Neural progenitor cell (in vitro differentiated cells): ENCODE data around the gene LRRC46. TPM values are rescaled to one million over a fixed set of nuclear protein-coding genes. Genes with fewer than 3 reads are reported as not detected.

Source experiments
- DNase-seq: peaks from one replicate; pipeline ENCODE4 v3.0.0-alpha.2; 2016; ENCODE audit warnings: low spot score
- H2AFZ ChIP-seq: fragments of 200-600 bp; sonication (generic); replicated peaks from 2 replicates; pipeline ENCODE4 v1.6.1; 2016; ENCODE audit warnings: antibody characterized with exemption
- H3F3A ChIP-seq: fragments of 200-600 bp; sonication (generic); 2 replicates; pipeline ENCODE4 v1.6.1; 2016; ENCODE audit warnings: antibody characterized with exemption, low read depth
- H3K27ac ChIP-seq: fragments of 200-600 bp; sonication (generic); 2 replicates; pipeline ENCODE4 v1.5.1; 2016; ENCODE audit warnings: mild to moderate bottlenecking
- H3K27me3 ChIP-seq: fragments of 200-600 bp; sonication (generic); 2 replicates; pipeline ENCODE4 v1.6.1; 2016; ENCODE audit warnings: mild to moderate bottlenecking, moderate library complexity
- H3K36me3 ChIP-seq: fragments of 200-600 bp; sonication (generic); 2 replicates; pipeline ENCODE4 v1.5.1; 2016
- H3K4me1 ChIP-seq: fragments of 200-600 bp; sonication (generic); 2 replicates; pipeline ENCODE4 v1.6.1; 2016; ENCODE audit warnings: mixed run types
- H3K4me2 ChIP-seq: fragments of 200-600 bp; sonication (generic); 2 replicates; pipeline ENCODE4 v1.6.1; 2016
- H3K4me3 ChIP-seq: fragments of 200-600 bp; sonication (generic); 2 replicates; pipeline ENCODE4 v1.5.1; 2016
- H3K79me2 ChIP-seq: fragments of 200-600 bp; sonication (generic); 2 replicates; pipeline ENCODE4 v1.6.1; 2016; ENCODE audit warnings: low read depth
- H3K9ac ChIP-seq: fragments of 200-600 bp; sonication (generic); 2 replicates; pipeline ENCODE4 v1.6.1; 2016
- H3K9me3 ChIP-seq: fragments of 200-600 bp; sonication (generic); 2 replicates; pipeline ENCODE4 v1.5.1; 2016; ENCODE audit warnings: low read depth
- H4K20me1 ChIP-seq: fragments of 200-600 bp; sonication (generic); 2 replicates; pipeline ENCODE4 v1.6.1; 2016; ENCODE audit warnings: low read depth
- H3K27ac Mint-ChIP-seq: 3 replicates; pipeline ENCODE4 v1.8.0; 2021; ENCODE audit warnings: mixed read lengths
- H3K27me3 Mint-ChIP-seq: 2 replicates; pipeline ENCODE4 v1.8.0; 2022; ENCODE audit warnings: low read depth, mild to moderate bottlenecking, inconsistent platforms, moderate library complexity, mixed read lengths; ENCODE audit not compliant: insufficient read depth
- H3K36me3 Mint-ChIP-seq: 3 replicates; pipeline ENCODE4 v1.8.0; 2021; ENCODE audit warnings: mixed read lengths
- H3K4me1 Mint-ChIP-seq: 3 replicates; pipeline ENCODE4 v1.8.0; 2021; ENCODE audit warnings: mixed read lengths
- H3K4me3 Mint-ChIP-seq: 3 replicates; pipeline ENCODE4 v1.8.0; 2021; ENCODE audit warnings: mild to moderate bottlenecking, moderate library complexity, mixed read lengths
- H3K9me3 Mint-ChIP-seq: 3 replicates; pipeline ENCODE4 v1.8.0; 2020; ENCODE audit warnings: mixed read lengths
- EZH2 ChIP-seq: fragments of 200-600 bp; sonication (generic); IDR thresholded peaks from 2 replicates; pipeline ENCODE4 v1.6.1; 2017; ENCODE audit warnings: antibody characterized with exemption, mild to moderate bottlenecking, moderate library complexity
- EZH2phosphoT487 ChIP-seq: fragments of 200-600 bp; sonication (generic); IDR thresholded peaks from 2 replicates; pipeline ENCODE4 v1.6.1; 2017; ENCODE audit warnings: antibody characterized with exemption
- total RNA-seq: library from RNA; depleted of rRNA; stranded (reverse); fragments of >200 nt; gene quantifications from 2 replicates; pipeline ENCODE4 v1.2.3, GENCODE V29; 2015; ENCODE audit warnings: low replicate concordance
- TF ChIP-seq, protein P1 (sequence below): fragments of 200-600 bp; sonication (generic); IDR thresholded peaks from 2 replicates; pipeline ENCODE4 v1.5.1; 2017; ENCODE audit warnings: antibody characterized with exemption, mild to moderate bottlenecking

The LRRC46 gene
- total RNA-seq, 1 donor from 2014 or later: 0.06 TPM

DNA sequence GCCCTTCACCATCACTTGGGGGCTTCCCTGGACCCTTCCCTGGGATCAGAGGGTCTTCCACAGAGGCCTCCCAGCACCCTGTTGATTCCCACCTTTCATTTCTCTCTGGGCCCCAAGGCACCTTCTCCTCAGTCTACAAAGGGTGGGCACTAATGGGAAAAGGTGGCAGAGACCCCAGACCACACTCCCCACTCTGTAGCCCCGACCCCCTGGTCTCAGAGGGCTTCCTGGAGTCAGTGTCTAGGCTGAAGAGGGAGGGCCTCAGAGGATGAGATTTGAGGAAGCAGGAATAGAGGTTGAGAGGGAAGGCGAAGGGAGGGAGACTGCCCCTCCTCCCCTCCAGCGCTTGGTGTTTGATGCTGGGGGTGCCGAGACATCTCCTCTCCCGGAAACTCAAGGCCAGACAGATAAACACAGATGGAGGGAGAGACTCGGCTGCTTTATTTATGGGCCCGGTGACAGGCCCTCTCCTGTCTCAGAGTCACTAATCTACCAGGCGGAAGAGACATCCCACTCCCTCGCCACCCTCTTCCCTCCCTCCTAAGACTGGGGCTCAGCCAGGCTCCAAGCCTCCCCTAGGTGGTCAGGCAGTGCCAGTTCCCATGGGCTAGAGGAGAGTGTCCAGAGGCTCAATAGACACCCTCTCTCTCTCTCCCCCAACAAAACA is 46.0 kb downstream of the LRRC46 start:
- no peak overlapping the region for H3K9ac ChIP-seq
- H3K4me2 ChIP-seq: no peak overlapping the region
- no peak overlapping the region for H3K4me3 ChIP-seq
- H3F3A ChIP-seq: peaks cover 6% of the 10 kb centered on the region
- no peaks in the 10 kb centered on the region for H3K79me2 ChIP-seq
- no peak overlapping the region for H3K27ac ChIP-seq
- no peak for DNase-seq
- H3K27me3 ChIP-seq: peaks cover 19% of the 10 kb centered on the region
- H3K36me3 ChIP-seq: no peaks in the 10 kb centered on the region
- H3K9me3 ChIP-seq: no peaks in the 10 kb centered on the region
- Mint-ChIP-seq H3K9me3 (no peaks in the 10 kb centered on the region), H3K36me3 (no peaks in the 10 kb centered on the region), H3K4me3 (no peak overlapping the region), H3K27me3 (peaks cover 32% of the 10 kb centered on the region), H3K4me1 (peaks cover 9% of the 10 kb centered on the region), H3K27ac (no peak overlapping the region)
- TF ChIP-seq EZH2phosphoT487 (no peak), EZH2 (no peak)
- TF ChIP-seq, protein P1, sequence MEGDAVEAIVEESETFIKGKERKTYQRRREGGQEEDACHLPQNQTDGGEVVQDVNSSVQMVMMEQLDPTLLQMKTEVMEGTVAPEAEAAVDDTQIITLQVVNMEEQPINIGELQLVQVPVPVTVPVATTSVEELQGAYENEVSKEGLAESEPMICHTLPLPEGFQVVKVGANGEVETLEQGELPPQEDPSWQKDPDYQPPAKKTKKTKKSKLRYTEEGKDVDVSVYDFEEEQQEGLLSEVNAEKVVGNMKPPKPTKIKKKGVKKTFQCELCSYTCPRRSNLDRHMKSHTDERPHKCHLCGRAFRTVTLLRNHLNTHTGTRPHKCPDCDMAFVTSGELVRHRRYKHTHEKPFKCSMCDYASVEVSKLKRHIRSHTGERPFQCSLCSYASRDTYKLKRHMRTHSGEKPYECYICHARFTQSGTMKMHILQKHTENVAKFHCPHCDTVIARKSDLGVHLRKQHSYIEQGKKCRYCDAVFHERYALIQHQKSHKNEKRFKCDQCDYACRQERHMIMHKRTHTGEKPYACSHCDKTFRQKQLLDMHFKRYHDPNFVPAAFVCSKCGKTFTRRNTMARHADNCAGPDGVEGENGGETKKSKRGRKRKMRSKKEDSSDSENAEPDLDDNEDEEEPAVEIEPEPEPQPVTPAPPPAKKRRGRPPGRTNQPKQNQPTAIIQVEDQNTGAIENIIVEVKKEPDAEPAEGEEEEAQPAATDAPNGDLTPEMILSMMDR: no peak
- H2AFZ ChIP-seq: no peak overlapping the region
- H3K4me1 ChIP-seq: peaks cover 24% of the 10 kb centered on the region
- no peaks in the 10 kb centered on the region for H4K20me1 ChIP-seq

DNA sequence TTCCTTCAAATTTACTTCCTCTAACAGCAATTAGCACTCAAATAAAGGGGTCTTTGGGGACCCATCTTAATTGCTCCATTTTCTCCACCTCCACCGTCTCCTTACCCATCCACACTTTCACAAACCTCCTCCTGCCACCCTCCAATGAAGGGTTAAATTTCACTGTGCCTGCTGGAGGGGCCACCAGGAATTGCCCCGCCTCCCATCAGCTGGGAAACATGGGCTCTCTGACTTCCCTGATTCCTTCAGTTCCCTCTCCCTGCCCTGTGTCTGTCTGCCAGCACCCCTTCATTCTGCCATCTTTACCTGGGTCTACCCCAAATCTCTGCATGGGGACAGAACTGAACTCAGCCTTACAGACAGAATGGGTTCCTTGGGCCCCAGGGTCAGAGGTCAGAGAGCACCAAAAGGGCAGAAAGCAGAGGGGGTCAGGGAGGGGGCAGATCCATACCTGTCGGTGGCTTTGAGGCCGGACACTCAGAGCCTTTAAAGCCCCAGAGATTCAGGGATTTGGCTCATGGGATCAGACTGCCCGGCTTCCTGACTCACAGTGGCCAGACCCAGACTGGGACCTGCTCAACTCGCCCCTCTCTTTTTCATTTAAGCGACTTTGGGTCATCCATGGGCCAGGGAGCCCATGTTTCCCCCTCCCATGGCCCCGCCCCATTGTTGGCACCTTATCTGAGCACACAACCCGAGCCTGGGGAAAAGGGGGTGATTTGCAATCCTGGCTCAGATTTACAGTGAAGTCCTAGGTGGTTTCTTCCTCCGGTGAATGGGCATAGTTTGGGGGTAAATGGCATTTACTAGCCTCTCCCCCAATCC is 46.9 kb downstream of the LRRC46 start:
- H3K27ac ChIP-seq: no peak overlapping the region
- no peak for DNase-seq
- peaks cover 10% of the 10 kb centered on the region for H3K27me3 ChIP-seq
- no peaks in the 10 kb centered on the region for H3K9me3 Mint-ChIP-seq
- H3K4me1 ChIP-seq: peaks cover 15% of the 10 kb centered on the region
- H4K20me1 ChIP-seq: no peaks in the 10 kb centered on the region
- H3K36me3 Mint-ChIP-seq: no peaks in the 10 kb centered on the region
- no peak overlapping the region for H2AFZ ChIP-seq
- no peak overlapping the region for H3K9ac ChIP-seq
- H3K4me1 Mint-ChIP-seq: peaks cover 9% of the 10 kb centered on the region
- H3K36me3 ChIP-seq: no peaks in the 10 kb centered on the region
- H3K27ac Mint-ChIP-seq: peak overlapping the region; percentile 10
- no peak for TF ChIP-seq EZH2
- TF ChIP-seq, protein P1: no peak
- no peak for TF ChIP-seq EZH2phosphoT487
- H3K27me3 Mint-ChIP-seq: peaks cover 27% of the 10 kb centered on the region
- peaks cover 2% of the 10 kb centered on the region for H3F3A ChIP-seq
- no peaks in the 10 kb centered on the region for H3K9me3 ChIP-seq
- peak overlapping the region; percentile 6 for H3K4me3 Mint-ChIP-seq
- H3K4me2 ChIP-seq: no peak overlapping the region
- H3K4me3 ChIP-seq: no peak overlapping the region
- H3K79me2 ChIP-seq: no peaks in the 10 kb centered on the region

DNA sequence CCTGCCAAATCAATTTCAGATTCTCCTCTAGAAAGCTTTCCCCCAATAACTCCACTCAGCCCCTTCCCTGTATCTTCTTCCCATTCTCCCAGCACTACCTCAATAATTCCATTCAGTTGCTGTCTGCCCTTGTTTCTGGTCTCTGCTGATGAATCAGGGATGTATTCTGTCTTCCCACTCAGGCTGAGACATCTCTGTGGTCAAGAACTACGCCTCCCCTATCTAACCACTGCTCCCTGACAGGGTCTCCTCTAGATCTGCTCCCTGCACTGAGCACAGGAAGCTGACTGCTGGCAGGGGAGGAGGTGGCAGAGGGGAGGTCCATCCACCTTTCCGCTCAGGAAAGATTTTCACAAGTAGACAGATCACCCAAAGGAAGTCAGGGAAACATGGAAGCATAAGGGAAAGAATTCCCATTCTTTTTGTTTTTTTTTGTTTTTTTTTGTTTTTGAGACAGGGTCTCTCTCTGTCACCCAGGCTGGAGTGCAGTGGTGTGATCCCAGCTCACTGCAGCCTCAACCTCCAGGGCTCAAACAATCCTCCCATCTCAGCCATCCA is 47.6 kb downstream of the LRRC46 start:
- Histone ChIP-seq H3K36me3 (no peaks in the 10 kb centered on the region), H3K27ac (no peak overlapping the region), H3K9me3 (no peaks in the 10 kb centered on the region), H3F3A (no peaks in the 10 kb centered on the region), H3K4me3 (no peak overlapping the region), H4K20me1 (no peaks in the 10 kb centered on the region), H3K27me3 (peaks cover 3% of the 10 kb centered on the region), H3K9ac (no peak overlapping the region), H3K4me2 (no peak overlapping the region), H3K79me2 (no peaks in the 10 kb centered on the region), H2AFZ (no peak overlapping the region), H3K4me1 (peaks cover 15% of the 10 kb centered on the region)
- Mint-ChIP-seq H3K4me3 (no peak overlapping the region), H3K27me3 (peaks cover 21% of the 10 kb centered on the region), H3K27ac (no peak overlapping the region), H3K4me1 (peaks cover 9% of the 10 kb centered on the region), H3K36me3 (no peaks in the 10 kb centered on the region), H3K9me3 (no peaks in the 10 kb centered on the region)
- no peak for DNase-seq
- TF ChIP-seq EZH2: no peak
- TF ChIP-seq EZH2phosphoT487: no peak
- TF ChIP-seq, protein P1: no peak
